Activated T-cell treated with anti-CD3 and anti-CD28 coated beads for 1 hour (primary cell): ENCODE measurements around the gene THOC1.

ENCODE experiments used
- DNase-seq: peaks from one replicate; pipeline ENCODE4 v3.0.0-alpha.2; 2020; ENCODE audit warnings: low read depth

Gene THOC1

GRCh38 chr18:213505-213904 lies 54.3 kb downstream of the THOC1 start:
- no peak for DNase-seq

GRCh38 chr18:212780-213179 lies 55.1 kb downstream of the THOC1 start:
- DNase-seq, result no peak

GRCh38 chr18:211582-211981 lies 56.3 kb downstream of the THOC1 start:
- no peak for DNase-seq

- no peak for DNase-seq
Observed at GRCh38 chr18:210733-211132, 57.1 kb downstream of the THOC1 start.

GRCh38 chr18:210075-210474 lies 57.8 kb downstream of the THOC1 start:
- no peak for DNase-seq

- no peak for DNase-seq
Observed at GRCh38 chr18:199768-200167, 68.1 kb downstream of the THOC1 start.

- no peak for DNase-seq
Observed at GRCh38 chr18:199214-199613, 68.6 kb downstream of the THOC1 start.

- no peak for DNase-seq
Observed at GRCh38 chr18:195651-196050, 72.2 kb downstream of the THOC1 start.

GRCh38 chr18:192801-193200 lies 75.0 kb downstream of the THOC1 start:
- no peak for DNase-seq

- DNase-seq, result no peak
Observed at GRCh38 chr18:191725-192124, 76.1 kb downstream of the THOC1 start.

GRCh38 chr18:189254-189653 lies 78.6 kb downstream of the THOC1 start:
- DNase-seq, result no peak

- DNase-seq, result no peak
Observed at GRCh38 chr18:183769-184168, 84.1 kb downstream of the THOC1 start.

- no peak for DNase-seq
Observed at GRCh38 chr18:181711-182110, 86.1 kb downstream of the THOC1 start.

GRCh38 chr18:179499-179898 lies 88.3 kb downstream of the THOC1 start:
- no peak for DNase-seq

- no peak for DNase-seq
Observed at GRCh38 chr18:172361-172760, 95.5 kb downstream of the THOC1 start.
